Measurements from ENCODE around the gene PADI1. TPM values are rescaled to one million over a fixed set of nuclear protein-coding genes. Genes with fewer than 3 reads are reported as not detected.

The PADI1 gene
- total RNA-seq, 4 donors from 2014 or later: 0.14 TPM; not detected in 3

DNA sequence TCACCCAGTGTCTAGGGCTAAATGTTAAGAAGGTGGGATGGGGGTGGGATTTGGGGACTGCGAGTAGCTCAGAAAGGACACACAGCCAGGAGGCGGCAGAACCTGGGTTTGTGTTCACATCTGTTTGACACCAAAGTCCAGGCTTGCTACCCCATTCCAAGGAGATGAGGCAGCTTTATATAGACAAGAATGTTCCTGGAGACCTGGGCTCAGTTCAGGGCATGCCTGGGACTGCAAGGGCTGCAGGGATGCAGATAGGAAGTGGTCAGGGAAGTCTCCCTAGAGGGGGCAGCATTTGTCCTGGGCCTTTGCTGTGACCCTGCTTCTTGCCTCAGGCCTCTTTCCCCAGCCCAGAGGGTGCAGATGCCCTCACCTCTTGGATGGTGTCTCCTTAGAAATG, 60.2 kb downstream of the PADI1 start:
- H3K4me3 ChIP-seq: no peak overlapping the region
- H3K4me1 ChIP-seq: no peaks in the 10 kb centered on the region
- no peak overlapping the region for H3K27ac ChIP-seq
- no peak for DNase-seq
- no peaks in the 10 kb centered on the region for H3K36me3 ChIP-seq
- no peaks in the 10 kb centered on the region for H3K9me3 ChIP-seq
- intact Hi-C loops (cut with DNase I; ENCODE audit: low total_unique reads): no loop called here
- no peak for TF ChIP-seq POLR2A (IDR thresholded peaks at IDR 0.05)
- TF ChIP-seq, protein P1, sequence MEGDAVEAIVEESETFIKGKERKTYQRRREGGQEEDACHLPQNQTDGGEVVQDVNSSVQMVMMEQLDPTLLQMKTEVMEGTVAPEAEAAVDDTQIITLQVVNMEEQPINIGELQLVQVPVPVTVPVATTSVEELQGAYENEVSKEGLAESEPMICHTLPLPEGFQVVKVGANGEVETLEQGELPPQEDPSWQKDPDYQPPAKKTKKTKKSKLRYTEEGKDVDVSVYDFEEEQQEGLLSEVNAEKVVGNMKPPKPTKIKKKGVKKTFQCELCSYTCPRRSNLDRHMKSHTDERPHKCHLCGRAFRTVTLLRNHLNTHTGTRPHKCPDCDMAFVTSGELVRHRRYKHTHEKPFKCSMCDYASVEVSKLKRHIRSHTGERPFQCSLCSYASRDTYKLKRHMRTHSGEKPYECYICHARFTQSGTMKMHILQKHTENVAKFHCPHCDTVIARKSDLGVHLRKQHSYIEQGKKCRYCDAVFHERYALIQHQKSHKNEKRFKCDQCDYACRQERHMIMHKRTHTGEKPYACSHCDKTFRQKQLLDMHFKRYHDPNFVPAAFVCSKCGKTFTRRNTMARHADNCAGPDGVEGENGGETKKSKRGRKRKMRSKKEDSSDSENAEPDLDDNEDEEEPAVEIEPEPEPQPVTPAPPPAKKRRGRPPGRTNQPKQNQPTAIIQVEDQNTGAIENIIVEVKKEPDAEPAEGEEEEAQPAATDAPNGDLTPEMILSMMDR (IDR thresholded peaks at IDR 0.05): no peak
- no peaks in the 10 kb centered on the region for H3K27me3 ChIP-seq

DNA sequence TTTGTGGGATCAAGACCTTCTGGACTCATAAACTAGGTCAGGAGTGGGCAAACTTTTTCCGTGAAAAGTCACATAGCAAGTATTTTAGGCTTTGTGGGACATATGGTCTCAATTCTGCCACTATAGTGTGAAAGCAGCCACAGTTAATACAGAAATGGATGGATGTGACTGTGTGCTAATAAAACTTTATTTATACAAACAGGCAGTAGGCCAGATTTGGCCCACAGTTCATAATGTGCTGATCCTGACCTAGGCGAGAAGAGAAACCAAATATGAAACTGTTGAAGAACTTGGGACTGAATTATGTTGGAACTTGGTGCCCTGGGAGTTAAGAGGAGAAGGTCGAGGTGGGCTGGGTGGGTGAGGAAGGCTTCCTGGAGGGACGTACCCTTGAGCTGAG, 61.0 kb downstream of the PADI1 start:
- H3K4me1 ChIP-seq: no peaks in the 10 kb centered on the region
- no peaks in the 10 kb centered on the region for H3K9me3 ChIP-seq
- DNase-seq: no peak
- no peak overlapping the region for H3K27ac ChIP-seq
- H3K36me3 ChIP-seq: no peaks in the 10 kb centered on the region
- no peaks in the 10 kb centered on the region for H3K27me3 ChIP-seq
- intact Hi-C loops (cut with DNase I; ENCODE audit: low total_unique reads): no loop called here
- TF ChIP-seq, protein P1 (IDR thresholded peaks at IDR 0.05): no peak
- no peak for TF ChIP-seq POLR2A (IDR thresholded peaks at IDR 0.05)
- H3K4me3 ChIP-seq: no peak overlapping the region

DNA sequence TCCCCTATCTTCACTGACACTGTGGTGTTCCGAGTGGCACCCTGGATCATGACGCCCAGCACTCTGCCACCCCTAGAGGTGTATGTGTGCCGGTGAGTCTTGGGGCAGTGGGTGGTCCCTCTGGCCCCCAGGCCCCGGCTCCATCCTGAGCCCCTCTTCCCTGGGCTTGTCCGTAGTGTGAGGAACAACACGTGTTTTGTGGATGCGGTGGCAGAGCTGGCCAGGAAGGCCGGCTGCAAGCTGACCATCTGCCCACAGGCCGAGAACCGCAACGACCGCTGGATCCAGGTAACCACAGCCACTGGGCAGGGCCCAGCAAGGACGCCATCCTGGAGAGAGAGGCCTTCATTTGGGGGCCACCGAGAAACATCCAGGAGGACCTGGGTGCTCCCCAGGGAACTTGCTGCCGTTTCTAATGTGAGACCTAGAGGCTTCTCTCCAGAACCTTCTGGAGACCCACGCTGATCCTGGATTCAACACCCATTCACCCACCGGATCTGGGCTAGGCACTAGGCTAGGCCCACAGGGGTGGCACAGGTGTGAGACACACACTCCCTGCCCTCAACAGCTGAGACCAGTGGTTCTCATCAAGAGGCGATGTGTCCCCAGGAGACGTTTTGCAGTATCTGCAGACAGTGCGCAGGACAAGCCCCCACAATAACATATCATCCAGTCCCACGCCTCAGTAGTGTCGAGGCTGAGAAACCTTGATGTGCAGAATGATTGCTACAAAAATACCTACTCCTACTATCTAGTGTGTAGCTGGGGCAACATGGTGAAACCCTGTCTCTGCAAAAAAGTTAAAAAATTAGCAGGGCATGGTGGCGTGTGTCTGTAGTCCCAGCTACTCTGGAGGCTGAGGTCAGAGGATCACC, 66.2 kb downstream of the PADI1 start:
- TF ChIP-seq, protein P1 (IDR thresholded peaks at IDR 0.05): no peak
- no peak for TF ChIP-seq POLR2A (IDR thresholded peaks at IDR 0.05)
- no peak for DNase-seq
- intact Hi-C loops (cut with DNase I; ENCODE audit: low total_unique reads): no loop called here

DNA sequence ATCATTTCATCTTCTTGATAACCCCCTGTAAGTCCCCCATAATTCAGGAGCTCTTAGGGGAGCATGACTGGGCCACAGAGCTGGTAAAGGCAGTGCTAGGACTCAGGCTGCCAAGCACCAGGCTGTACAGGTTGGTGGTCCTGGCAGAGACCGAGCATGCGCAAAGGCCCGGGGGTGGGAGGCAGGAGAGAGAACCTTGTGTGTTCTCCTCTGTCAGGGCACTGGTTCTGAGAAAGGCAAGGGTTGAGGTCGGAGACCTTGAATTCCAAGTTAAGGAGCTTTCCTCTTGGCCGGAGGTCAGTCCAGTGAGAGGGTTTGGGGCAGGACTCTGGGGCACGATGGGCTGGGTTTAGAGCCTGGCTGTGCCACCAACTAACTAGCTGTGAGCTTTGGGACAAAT, 67.1 kb downstream of the PADI1 start:
- intact Hi-C loops (cut with DNase I; ENCODE audit: low total_unique reads): no loop called here
- TF ChIP-seq POLR2A (IDR thresholded peaks at IDR 0.05): no peak
- TF ChIP-seq, protein P1 (IDR thresholded peaks at IDR 0.05): no peak
- H3K36me3 ChIP-seq: no peaks in the 10 kb centered on the region

More for the DNA sequence above, 66.2 kb downstream of the PADI1 start:
- Histone ChIP-seq H3K4me1 (no peaks in the 10 kb centered on the region), H3K27me3 (no peaks in the 10 kb centered on the region), H3K9me3 (no peaks in the 10 kb centered on the region), H3K36me3 (no peaks in the 10 kb centered on the region), H3K4me3 (no peak overlapping the region), H3K27ac (no peak overlapping the region)

DNA sequence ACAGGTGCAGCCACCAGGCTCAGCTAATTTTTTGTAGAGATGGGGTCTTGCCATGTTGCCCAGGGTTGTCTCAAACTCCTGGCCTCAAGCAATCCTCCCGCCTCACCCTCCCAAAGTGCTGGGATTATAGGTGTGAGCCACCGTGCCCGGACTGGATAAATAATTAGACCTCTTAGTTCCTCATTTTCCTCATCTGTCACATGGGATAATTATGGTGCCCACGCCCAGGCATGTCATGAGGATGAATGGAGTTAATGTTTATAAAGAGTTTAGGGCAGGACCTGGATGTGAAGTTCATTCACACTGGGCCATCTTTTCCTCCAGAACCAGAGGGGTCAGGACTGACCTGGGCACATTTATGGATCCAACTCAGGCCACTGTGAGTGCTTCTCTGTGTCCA, 67.7 kb downstream of the PADI1 start:
- no peak for DNase-seq
- intact Hi-C loops (cut with DNase I; ENCODE audit: low total_unique reads): no loop called here
- Histone ChIP-seq H3K27me3 (no peaks in the 10 kb centered on the region), H3K36me3 (no peaks in the 10 kb centered on the region), H3K4me3 (no peak overlapping the region), H3K27ac (no peak overlapping the region), H3K4me1 (no peaks in the 10 kb centered on the region), H3K9me3 (no peaks in the 10 kb centered on the region)
- no peak for TF ChIP-seq POLR2A (IDR thresholded peaks at IDR 0.05)
- TF ChIP-seq, protein P1 (IDR thresholded peaks at IDR 0.05): no peak

More for the DNA sequence above, 67.1 kb downstream of the PADI1 start:
- no peaks in the 10 kb centered on the region for H3K4me1 ChIP-seq
- H3K4me3 ChIP-seq: no peak overlapping the region
- H3K27me3 ChIP-seq: no peaks in the 10 kb centered on the region
- H3K27ac ChIP-seq: no peak overlapping the region
- DNase-seq: no peak
- no peaks in the 10 kb centered on the region for H3K9me3 ChIP-seq
